ENCODE measurements around the gene ZNF529. TPM values are rescaled to one million over a fixed set of nuclear protein-coding genes. Genes with fewer than 3 reads are reported as not detected.

ZNF529 gene
- total and polyA plus RNA-seq, 10 of the 15 experiments (the other 5 are each of a cell fraction or from before 2014, with no cell fraction given) = 1.8 to 12.5 (median 4.5) TPM

DNA sequence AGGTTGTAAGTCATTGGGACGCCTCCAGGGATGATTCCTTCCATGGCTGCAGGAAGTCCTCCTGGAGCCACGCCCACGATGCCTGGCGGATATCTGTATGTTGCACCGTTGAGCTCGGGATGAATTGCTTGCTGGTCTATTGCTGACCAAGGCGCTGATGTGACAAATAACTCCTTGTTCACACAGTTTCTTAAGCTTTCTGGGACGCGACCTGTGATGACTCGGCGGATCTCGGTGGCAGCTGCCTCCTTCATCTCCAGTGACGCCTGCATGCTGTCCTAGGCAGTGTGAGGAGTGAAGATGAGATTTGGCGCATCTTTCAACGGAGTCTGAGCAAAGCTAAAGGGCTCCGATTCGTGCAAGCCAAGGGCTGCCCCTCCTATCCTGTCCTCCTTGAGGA, 76.1 kb downstream of the ZNF529 start:
- in situ Hi-C loops (cut with MboI) = no loop called here
- SMC1A ChIA-PET (ENCODE audit: uncharacterized antibody, unreplicated experiment) = no interaction called here
- DNase-seq (ENCODE audit: low read depth, low spot score) (no peak), FAIRE-seq (no peak), ATAC-seq (no peak)
- intact Hi-C loops (cut with micrococcal nuclease; ENCODE audit: unreplicated experiment) = no loop called here
- H3K79me2 ChIP-seq (ENCODE audit: control insufficient read depth, insufficient read depth, low read length) = no peaks in the 10 kb centered on the region
- H3K36me3 ChIP-seq (ENCODE audit: control insufficient read depth in 2 of 2, insufficient read depth in 2 of 2, low read length in 1 of 2) = no peaks in the 10 kb centered on the region
- H3K9me3 ChIP-seq (replicated peaks; ENCODE audit: control insufficient read depth, insufficient read depth, low read length) = peaks cover 8% of the 10 kb centered on the region; the same call in 2 of the 3 replicates
- no peak overlapping the region for H3K4me2 ChIP-seq (ENCODE audit: control insufficient read depth, insufficient read depth)
- CTCF ChIA-PET = no interaction called here
- POLR2A ChIA-PET = no interaction called here
- no peaks in the 10 kb centered on the region for H3K27me3 ChIP-seq (replicated peaks in 1 of 2; ENCODE audit: control insufficient read depth in 2 of 2, insufficient read depth in 2 of 2, low read length in 1 of 2)
- WGBS (ENCODE audit: insufficient coverage, insufficient replicate concordance, low lambda C conversion rate, missing lambda C conversion rate) = 93% methylated on average over 17 of the region's 17 CpGs
- no peak overlapping the region for H3K4me3 ChIP-seq
- TF ChIP-seq SREBF2 (IDR thresholded peaks at IDR 0.05; ENCODE audit: low read length) (no peak), BACH1 (IDR thresholded peaks at IDR 0.05; ENCODE audit: borderline replicate concordance) (no peak), RBBP5 (conservative IDR thresholded peaks at IDR 0.05) (no peak), RUNX3 (IDR thresholded peaks at IDR 0.05; ENCODE audit: low read length) (no peak), TCF7 (IDR thresholded peaks at IDR 0.05; ENCODE audit: borderline replicate concordance) (no peak), NRF1 (conservative IDR thresholded peaks at IDR 0.05; ENCODE audit: low read depth, low read length) (no peak), GABPA (IDR thresholded peaks at IDR 0.05; ENCODE audit: low read depth) (no peak), LARP7 (IDR thresholded peaks at IDR 0.05) (no peak), MEF2B (IDR thresholded peaks at IDR 0.05; ENCODE audit: partially characterized antibody, poor library complexity, severe bottlenecking) (no peak), PML (IDR thresholded peaks at IDR 0.05; ENCODE audit: low read length) (no peak)
- TF ChIP-seq, protein P1, sequence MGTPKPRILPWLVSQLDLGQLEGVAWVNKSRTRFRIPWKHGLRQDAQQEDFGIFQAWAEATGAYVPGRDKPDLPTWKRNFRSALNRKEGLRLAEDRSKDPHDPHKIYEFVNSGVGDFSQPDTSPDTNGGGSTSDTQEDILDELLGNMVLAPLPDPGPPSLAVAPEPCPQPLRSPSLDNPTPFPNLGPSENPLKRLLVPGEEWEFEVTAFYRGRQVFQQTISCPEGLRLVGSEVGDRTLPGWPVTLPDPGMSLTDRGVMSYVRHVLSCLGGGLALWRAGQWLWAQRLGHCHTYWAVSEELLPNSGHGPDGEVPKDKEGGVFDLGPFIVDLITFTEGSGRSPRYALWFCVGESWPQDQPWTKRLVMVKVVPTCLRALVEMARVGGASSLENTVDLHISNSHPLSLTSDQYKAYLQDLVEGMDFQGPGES (IDR thresholded peaks at IDR 0.05) = no peak
- TF ChIP-seq, protein P2, sequence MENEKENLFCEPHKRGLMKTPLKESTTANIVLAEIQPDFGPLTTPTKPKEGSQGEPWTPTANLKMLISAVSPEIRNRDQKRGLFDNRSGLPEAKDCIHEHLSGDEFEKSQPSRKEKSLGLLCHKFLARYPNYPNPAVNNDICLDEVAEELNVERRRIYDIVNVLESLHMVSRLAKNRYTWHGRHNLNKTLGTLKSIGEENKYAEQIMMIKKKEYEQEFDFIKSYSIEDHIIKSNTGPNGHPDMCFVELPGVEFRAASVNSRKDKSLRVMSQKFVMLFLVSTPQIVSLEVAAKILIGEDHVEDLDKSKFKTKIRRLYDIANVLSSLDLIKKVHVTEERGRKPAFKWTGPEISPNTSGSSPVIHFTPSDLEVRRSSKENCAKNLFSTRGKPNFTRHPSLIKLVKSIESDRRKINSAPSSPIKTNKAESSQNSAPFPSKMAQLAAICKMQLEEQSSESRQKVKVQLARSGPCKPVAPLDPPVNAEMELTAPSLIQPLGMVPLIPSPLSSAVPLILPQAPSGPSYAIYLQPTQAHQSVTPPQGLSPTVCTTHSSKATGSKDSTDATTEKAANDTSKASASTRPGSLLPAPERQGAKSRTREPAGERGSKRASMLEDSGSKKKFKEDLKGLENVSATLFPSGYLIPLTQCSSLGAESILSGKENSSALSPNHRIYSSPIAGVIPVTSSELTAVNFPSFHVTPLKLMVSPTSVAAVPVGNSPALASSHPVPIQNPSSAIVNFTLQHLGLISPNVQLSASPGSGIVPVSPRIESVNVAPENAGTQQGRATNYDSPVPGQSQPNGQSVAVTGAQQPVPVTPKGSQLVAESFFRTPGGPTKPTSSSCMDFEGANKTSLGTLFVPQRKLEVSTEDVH (IDR thresholded peaks at IDR 0.05; ENCODE audit: low read depth, partially characterized antibody) = no peak
- TF ChIP-seq, protein P3, sequence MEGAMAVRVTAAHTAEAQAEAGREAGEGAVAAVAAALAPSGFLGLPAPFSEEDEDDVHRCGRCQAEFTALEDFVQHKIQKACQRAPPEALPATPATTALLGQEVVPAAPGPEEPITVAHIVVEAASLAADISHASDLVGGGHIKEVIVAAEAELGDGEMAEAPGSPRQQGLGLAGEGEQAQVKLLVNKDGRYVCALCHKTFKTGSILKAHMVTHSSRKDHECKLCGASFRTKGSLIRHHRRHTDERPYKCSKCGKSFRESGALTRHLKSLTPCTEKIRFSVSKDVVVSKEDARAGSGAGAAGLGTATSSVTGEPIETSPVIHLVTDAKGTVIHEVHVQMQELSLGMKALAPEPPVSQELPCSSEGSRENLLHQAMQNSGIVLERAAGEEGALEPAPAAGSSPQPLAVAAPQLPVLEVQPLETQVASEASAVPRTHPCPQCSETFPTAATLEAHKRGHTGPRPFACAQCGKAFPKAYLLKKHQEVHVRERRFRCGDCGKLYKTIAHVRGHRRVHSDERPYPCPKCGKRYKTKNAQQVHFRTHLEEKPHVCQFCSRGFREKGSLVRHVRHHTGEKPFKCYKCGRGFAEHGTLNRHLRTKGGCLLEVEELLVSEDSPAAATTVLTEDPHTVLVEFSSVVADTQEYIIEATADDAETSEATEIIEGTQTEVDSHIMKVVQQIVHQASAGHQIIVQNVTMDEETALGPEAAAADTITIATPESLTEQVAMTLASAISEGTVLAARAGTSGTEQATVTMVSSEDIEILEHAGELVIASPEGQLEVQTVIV (IDR thresholded peaks at IDR 0.05; ENCODE audit: borderline replicate concordance, partially characterized antibody) = no peak
- TF ChIP-seq, protein P4, sequence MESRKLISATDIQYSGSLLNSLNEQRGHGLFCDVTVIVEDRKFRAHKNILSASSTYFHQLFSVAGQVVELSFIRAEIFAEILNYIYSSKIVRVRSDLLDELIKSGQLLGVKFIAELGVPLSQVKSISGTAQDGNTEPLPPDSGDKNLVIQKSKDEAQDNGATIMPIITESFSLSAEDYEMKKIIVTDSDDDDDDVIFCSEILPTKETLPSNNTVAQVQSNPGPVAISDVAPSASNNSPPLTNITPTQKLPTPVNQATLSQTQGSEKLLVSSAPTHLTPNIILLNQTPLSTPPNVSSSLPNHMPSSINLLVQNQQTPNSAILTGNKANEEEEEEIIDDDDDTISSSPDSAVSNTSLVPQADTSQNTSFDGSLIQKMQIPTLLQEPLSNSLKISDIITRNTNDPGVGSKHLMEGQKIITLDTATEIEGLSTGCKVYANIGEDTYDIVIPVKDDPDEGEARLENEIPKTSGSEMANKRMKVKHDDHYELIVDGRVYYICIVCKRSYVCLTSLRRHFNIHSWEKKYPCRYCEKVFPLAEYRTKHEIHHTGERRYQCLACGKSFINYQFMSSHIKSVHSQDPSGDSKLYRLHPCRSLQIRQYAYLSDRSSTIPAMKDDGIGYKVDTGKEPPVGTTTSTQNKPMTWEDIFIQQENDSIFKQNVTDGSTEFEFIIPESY (IDR thresholded peaks at IDR 0.05) = no peak
- no peak overlapping the region for H3K9ac ChIP-seq (ENCODE audit: control insufficient read depth, insufficient read depth, low read length)
- H4K20me1 ChIP-seq (ENCODE audit: control insufficient read depth, insufficient read depth) = no peaks in the 10 kb centered on the region
- H2AFZ ChIP-seq (ENCODE audit: control insufficient read depth, low read depth, low read length) = no peak overlapping the region
- BruUV-seq (replicated peaks) = no TSS peak
- no peak overlapping the region for H3K27ac ChIP-seq (ENCODE audit: control insufficient read depth, insufficient read depth)
- RAD21 ChIA-PET (ENCODE audit: unreplicated experiment) = no interaction called here
- no peaks in the 10 kb centered on the region; the same call in 1 of the 2 replicates for H3K4me1 ChIP-seq (ENCODE audit: control insufficient read depth, insufficient read depth, low read length)

Data from GM12878 (cell line).